Measurements from ENCODE around the gene DAZAP2. TPM values are rescaled to one million over a fixed set of nuclear protein-coding genes. Genes with fewer than 3 reads are reported as not detected.

Gene DAZAP2
- total RNA-seq, 6 donors from 2014 or later: 182 to 492 (median 236) TPM

- H3K9me3 ChIP-seq: no peaks in the 10 kb centered on the region
These were observed 25.7 kb downstream of the DAZAP2 start for GRCh38 chr12:51264297-51264696.

GRCh38 chr12:51265024-51265423 is 26.4 kb downstream of the DAZAP2 start:
- H3K27ac ChIP-seq: no peak overlapping the region
- H3K4me3 ChIP-seq: no peak overlapping the region
- no peaks in the 10 kb centered on the region for H3K36me3 ChIP-seq
- no peaks in the 10 kb centered on the region for H3K9me3 ChIP-seq
- TF ChIP-seq POLR2A (IDR thresholded peaks at IDR 0.05) (no peak), EP300 (IDR thresholded peaks at IDR 0.05) (no peak)
- peaks cover 0 to 27% (median 12%) of the 10 kb centered on the region in 4 donors for H3K4me1 ChIP-seq
- ATAC-seq (ENCODE audit: low FRiP score in 2 of 2): no peak
- H3K27me3 ChIP-seq: no peaks in the 10 kb centered on the region
- no peak for DNase-seq

More at GRCh38 chr12:51264297-51264696, 25.7 kb downstream of the DAZAP2 start:
- 93 to 94% methylated on average over 5 of the region's 5 CpGs for WGBS, 2 donors
- ATAC-seq (ENCODE audit: low FRiP score in 2 of 2): no peak
- Histone ChIP-seq H3K36me3 (no peaks in the 10 kb centered on the region), H3K27me3 (no peaks in the 10 kb centered on the region), H3K4me1 (peaks cover 0 to 20% (median 10%) of the 10 kb centered on the region in 4 donors), H3K4me3 (no peak overlapping the region), H3K27ac (no peak overlapping the region)
- no peak for TF ChIP-seq EP300 (IDR thresholded peaks at IDR 0.05)
- no peak for TF ChIP-seq POLR2A (IDR thresholded peaks at IDR 0.05)
- TF ChIP-seq CTCF (IDR thresholded peaks at IDR 0.05): no peak
- no peak for TF ChIP-seq POLR2AphosphoS5 (IDR thresholded peaks at IDR 0.05)
- no peak for DNase-seq

GRCh38 chr12:51269174-51270066 is 30.8 kb downstream of the DAZAP2 start:
- ATAC-seq (ENCODE audit: low FRiP score in 2 of 2) (peak; percentile 73 to 86), DNase-seq (peak; percentile 84 to 91)
- Histone ChIP-seq H3K27me3 (no peaks in the 10 kb centered on the region), H3K36me3 (no peaks in the 10 kb centered on the region), H3K4me1 (peaks cover 4 to 31% (median 15%) of the 10 kb centered on the region in 4 donors), H3K9me3 (no peaks in the 10 kb centered on the region), H3K4me3 (peak overlapping the region; percentile 69 to 87 (median 83)), H3K27ac (peak overlapping the region; percentile 79 to 85 (median 82))
- WGBS, 2 donors: 9 to 37% methylated on average over 11 to 21 of the region's 59 CpGs
- TF ChIP-seq POLR2AphosphoS5 (IDR thresholded peaks at IDR 0.05) (peak in 1 of 2 donors; percentile 15), EP300 (IDR thresholded peaks at IDR 0.05) (no peak), POLR2A (IDR thresholded peaks at IDR 0.05) (peak in 1 of 4 donors; percentile 41), CTCF (IDR thresholded peaks at IDR 0.05) (peak in 5 of 6 experiments; percentile 24 to 80 (median 63))

GRCh38 chr12:51270067-51270950 is 31.7 kb downstream of the DAZAP2 start, which contains the start of gene SMAGP:
TSS of gene SMAGP (minus strand) at chr12:51270415. CDS start at chr12:51269278, 1,137 bp downstream.
- TF ChIP-seq CTCF (IDR thresholded peaks at IDR 0.05): peak in 1 of 6 experiments; percentile 2
- TF ChIP-seq EP300 (IDR thresholded peaks at IDR 0.05): no peak
- TF ChIP-seq POLR2AphosphoS5 (IDR thresholded peaks at IDR 0.05): peak in 1 of 2 donors; percentile 22
- peak in 1 of 4 donors; percentile 38 for TF ChIP-seq POLR2A (IDR thresholded peaks at IDR 0.05)
- no peaks in the 10 kb centered on the region for H3K9me3 ChIP-seq
- DNase-seq (peak; percentile 83 to 95), ATAC-seq (ENCODE audit: low FRiP score in 2 of 2) (peak; percentile 79 to 86)
- peak within 1 kb of the TSS; percentile 69 to 87 (median 83) for H3K4me3 ChIP-seq
- no peaks in the 10 kb centered on the region for H3K36me3 ChIP-seq
- peak within 1 kb of the TSS; percentile 79 to 85 (median 82) for H3K27ac ChIP-seq
- H3K27me3 ChIP-seq: no peaks in the 10 kb centered on the region
- H3K4me1 ChIP-seq: peaks cover 4 to 31% (median 15%) of the 10 kb centered on the region in 4 donors
- WGBS, 2 donors: 0% methylated on average over 21 to 25 of the region's 83 CpGs
